Breast epithelium (tissue), 4 donors: ENCODE measurements around the gene BANF1. TPM values are rescaled to one million over a fixed set of nuclear protein-coding genes. Genes with fewer than 3 reads are reported as not detected.

ENCODE experiments used
- DNase-seq, 2 donors: peaks; one replicate each; pipeline ENCODE4 v3.0.0-alpha.2; 2019; ENCODE audit warnings: low spot score in 2 of 2
- H3K27ac ChIP-seq, 2 donors: fragments of 200-600 bp; sonication (generic) in 1 of 2; one replicate each; pipeline ENCODE4 v1.5.1; 2016 to 2019; ENCODE audit warnings: mild to moderate bottlenecking in 1 of 2
- H3K27me3 ChIP-seq, 2 donors: fragments of 200-600 bp; sonication (generic) in 1 of 2; one replicate each; pipeline versions ENCODE4 v1.5.1 to v1.6.0; 2017 to 2019; ENCODE audit warnings: control low read depth in 1 of 2, mild to moderate bottlenecking in 1 of 2
- H3K36me3 ChIP-seq: fragments of 200-600 bp; one replicate; pipeline ENCODE4 v1.5.1; 2019
- H3K4me1 ChIP-seq, 2 donors: fragments of 200-600 bp; sonication (generic); one replicate each; pipeline ENCODE4 v1.5.1; 2016 to 2019; ENCODE audit warnings: control low read depth in 1 of 2
- H3K4me3 ChIP-seq, 3 donors: fragments of 200-600 bp; sonication (generic); 1 replicate in 2 of 3; 2 replicates in 1 of 3; pipeline ENCODE4 v1.5.1; 2016 to 2019; ENCODE audit warnings: mild to moderate bottlenecking in 3 of 3, moderate library complexity in 2 of 3
- H3K9me3 ChIP-seq, 2 donors: fragments of 200-600 bp; sonication (generic) in 1 of 2; one replicate each; pipeline ENCODE4 v1.5.1; 2016 to 2019; ENCODE audit warnings: control low read depth in 1 of 2
- POLR2A ChIP-seq: fragments of 450-650 bp; IDR thresholded peaks from one replicate; pipeline ENCODE4 v1.6.1; 2016; ENCODE audit warnings: antibody characterized with exemption, mild to moderate bottlenecking, moderate library complexity
- POLR2AphosphoS5 ChIP-seq, 3 donors: sonication (generic); formaldehyde crosslinking; IDR thresholded peaks; one replicate each; pipeline ENCODE4 v1.6.1; 2017; ENCODE audit warnings: antibody characterized with exemption in 3 of 3
- intact Hi-C: fragments of 100-400 bp; cut with DNase I; formaldehyde crosslinking; loops from one replicate; pipeline ENCODE4 v1.15.1; 2023; ENCODE audit warnings: low total_unique reads
- total RNA-seq, 3 donors: library from RNA; depleted of rRNA; stranded (reverse); fragments of >200 nt; gene quantifications; one replicate each; pipeline ENCODE4 v1.1.0, GENCODE V29; 2016
- TF ChIP-seq, protein P1 (sequence below), 3 donors: fragments of 450-650 bp; IDR thresholded peaks; one replicate each; pipeline ENCODE4 v1.5.1; 2016 to 2017; ENCODE audit warnings: antibody characterized with exemption in 3 of 3, mild to moderate bottlenecking in 3 of 3, moderate library complexity in 3 of 3

Gene BANF1
- total RNA-seq, 3 donors from 2014 or later: 15.7 to 42.0 (median 37.4) TPM

DNA sequence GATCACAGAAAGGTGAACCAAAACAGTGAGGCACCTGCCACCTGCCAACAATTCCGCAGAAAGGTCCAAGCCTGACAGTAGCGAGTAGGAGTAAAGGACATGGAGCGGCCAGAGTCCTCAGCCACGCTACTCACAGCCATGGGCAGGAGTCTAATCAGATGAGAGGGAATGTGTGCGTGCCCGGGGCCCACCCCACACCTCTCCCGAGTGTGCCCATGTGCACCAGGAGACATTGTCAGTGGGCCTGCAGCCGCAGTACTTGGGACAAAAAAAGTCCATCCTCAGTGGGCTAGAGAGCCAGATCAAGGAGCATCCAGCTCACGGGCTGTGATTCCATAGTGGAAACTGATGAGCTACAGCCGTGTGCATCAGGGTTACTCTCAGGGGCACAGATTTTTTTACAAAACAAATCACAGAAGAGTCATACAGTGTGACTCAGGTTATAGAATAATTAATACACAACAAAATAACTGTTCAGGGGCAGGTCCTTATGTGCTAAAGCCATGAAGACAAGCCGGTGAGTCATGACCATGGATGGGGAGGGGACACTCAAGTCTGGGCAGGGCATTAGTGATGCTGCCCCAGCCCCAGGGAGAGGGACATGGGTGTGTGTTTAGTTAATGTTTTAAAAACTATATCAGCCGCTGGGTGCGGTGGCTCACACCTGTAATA lies 28.7 kb upstream of the BANF1 start:
- Histone ChIP-seq H3K4me3 (no peak overlapping the region), H3K9me3 (no peaks in the 10 kb centered on the region), H3K4me1 (no peaks in the 10 kb centered on the region), H3K27me3 (no peaks in the 10 kb centered on the region), H3K36me3 (no peaks in the 10 kb centered on the region), H3K27ac (no peak overlapping the region)
- DNase-seq: no peak
- intact Hi-C loops: no loop called here
- no peak for TF ChIP-seq POLR2A
- TF ChIP-seq POLR2AphosphoS5 (IDR thresholded peaks at IDR 0.05): no peak

DNA sequence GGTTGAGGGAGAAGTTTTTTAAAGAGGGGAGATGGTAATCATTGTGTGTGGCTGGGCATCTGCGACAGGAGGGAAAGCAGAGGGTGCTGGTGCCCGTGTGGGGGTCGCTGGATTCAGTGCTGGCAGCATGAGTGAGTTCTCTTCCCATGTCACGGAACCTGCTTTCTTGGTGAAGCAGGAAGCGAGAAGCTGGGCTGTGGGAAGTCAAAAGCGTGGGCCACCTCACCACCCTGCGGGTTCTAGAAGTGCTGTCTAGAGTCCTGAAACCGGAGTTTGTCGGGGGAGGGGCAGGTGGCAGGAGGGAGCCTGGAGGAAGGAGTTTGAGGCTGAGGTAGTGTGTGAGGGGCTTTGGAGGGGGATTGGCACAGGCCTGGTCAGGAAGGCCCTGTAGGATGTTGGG lies 26.5 kb upstream of the BANF1 start:
- Histone ChIP-seq H3K27ac (no peak overlapping the region), H3K4me1 (no peaks in the 10 kb centered on the region), H3K4me3 (no peak overlapping the region), H3K27me3 (no peaks in the 10 kb centered on the region), H3K36me3 (no peaks in the 10 kb centered on the region), H3K9me3 (no peaks in the 10 kb centered on the region)
- DNase-seq: no peak
- TF ChIP-seq POLR2A: no peak
- no peak for TF ChIP-seq POLR2AphosphoS5 (IDR thresholded peaks at IDR 0.05)
- TF ChIP-seq, protein P1, sequence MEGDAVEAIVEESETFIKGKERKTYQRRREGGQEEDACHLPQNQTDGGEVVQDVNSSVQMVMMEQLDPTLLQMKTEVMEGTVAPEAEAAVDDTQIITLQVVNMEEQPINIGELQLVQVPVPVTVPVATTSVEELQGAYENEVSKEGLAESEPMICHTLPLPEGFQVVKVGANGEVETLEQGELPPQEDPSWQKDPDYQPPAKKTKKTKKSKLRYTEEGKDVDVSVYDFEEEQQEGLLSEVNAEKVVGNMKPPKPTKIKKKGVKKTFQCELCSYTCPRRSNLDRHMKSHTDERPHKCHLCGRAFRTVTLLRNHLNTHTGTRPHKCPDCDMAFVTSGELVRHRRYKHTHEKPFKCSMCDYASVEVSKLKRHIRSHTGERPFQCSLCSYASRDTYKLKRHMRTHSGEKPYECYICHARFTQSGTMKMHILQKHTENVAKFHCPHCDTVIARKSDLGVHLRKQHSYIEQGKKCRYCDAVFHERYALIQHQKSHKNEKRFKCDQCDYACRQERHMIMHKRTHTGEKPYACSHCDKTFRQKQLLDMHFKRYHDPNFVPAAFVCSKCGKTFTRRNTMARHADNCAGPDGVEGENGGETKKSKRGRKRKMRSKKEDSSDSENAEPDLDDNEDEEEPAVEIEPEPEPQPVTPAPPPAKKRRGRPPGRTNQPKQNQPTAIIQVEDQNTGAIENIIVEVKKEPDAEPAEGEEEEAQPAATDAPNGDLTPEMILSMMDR (IDR thresholded peaks at IDR 0.05): no peak
- intact Hi-C loops: no loop called here

DNA sequence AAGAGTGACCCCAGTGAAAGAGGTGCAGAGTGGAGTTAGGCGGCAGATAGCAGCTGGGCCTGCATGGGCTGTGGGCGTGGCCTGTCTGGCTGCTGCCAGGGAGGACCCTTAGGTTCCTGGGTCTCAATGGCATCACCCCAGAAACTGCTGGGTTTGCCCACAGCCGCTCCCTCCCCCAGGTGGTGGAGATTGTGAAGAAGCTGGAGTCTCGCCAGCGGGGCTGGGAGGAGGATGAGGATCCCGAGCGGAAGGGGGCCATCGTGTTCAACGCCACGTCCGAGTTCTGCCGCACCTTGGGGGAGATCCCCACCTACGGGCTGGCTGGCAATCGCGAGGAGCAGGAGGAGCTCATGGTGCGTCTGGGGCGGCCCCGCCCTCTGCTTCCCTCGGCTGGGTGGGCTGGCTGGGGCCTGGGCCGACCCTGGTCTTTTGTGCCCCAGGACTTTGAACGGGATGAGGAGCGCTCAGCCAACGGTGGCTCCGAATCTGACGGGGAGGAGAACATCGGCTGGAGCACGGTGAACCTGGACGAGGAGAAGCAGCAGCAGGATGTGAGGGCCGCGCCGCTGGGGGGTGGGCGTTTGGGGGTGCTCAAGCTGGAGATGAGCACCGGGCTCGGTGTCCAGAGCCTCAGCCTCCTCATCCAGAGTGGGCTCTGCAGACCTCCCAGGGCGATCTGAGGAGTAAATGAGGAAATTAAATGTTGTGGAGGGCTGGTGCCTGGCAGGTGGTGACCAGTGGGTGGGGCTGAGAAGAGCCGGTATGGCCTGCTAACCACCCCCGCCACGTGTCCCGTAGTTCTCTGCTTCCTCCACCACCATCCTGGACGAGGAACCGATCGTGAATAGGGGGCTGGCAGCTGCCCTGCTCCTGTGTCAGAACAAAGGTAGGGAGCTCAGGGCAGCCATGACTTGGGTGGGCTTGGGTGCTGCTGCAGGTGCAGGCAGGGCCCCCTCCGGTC lies 25.8 kb upstream of the BANF1 start:
- no peaks in the 10 kb centered on the region for H3K36me3 ChIP-seq
- no peaks in the 10 kb centered on the region for H3K27me3 ChIP-seq
- H3K27ac ChIP-seq: no peak overlapping the region
- TF ChIP-seq POLR2AphosphoS5 (IDR thresholded peaks at IDR 0.05) (no peak), POLR2A (no peak)
- TF ChIP-seq, protein P1 (IDR thresholded peaks at IDR 0.05): no peak
- intact Hi-C loops: no loop called here
- DNase-seq: no peak
- no peaks in the 10 kb centered on the region for H3K4me1 ChIP-seq
- H3K4me3 ChIP-seq: no peak overlapping the region
- no peaks in the 10 kb centered on the region for H3K9me3 ChIP-seq

DNA sequence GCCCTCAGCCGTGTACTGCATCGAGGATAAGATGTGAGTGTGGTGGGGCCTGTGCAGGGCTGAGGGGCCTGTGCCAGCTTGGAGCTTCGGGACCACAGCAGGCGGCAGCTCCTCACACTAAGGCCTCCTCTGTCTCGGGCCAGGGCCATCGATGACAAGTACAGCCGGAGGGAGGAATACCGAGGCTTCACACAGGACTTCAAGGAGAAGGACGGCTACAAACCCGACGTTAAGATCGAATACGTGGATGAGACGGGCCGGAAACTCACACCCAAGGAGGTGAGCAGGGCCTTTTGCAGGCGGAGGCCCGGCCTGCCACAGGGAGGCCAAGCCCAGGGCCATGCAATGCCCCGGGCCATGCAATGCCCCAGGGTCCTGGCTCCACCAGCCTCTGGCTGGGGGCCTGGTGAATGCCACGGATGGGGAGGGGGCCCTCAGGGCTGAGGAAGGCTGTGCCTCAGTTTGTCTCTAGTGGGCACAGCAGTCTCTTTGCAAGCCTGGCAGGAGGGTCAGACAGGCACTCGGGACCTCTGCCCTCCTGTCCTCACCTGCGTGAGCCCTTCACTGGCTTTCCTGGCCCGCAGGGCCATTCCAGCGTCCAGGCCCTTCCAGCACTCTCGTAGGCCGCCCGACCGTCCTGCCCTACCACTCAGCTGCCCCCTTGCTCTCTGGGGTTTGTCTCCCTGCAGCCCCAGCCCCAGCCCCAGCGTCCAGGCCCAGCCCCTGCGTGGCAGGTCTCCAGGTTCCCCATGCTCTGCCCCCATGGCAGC lies 24.5 kb upstream of the BANF1 start:
- TF ChIP-seq POLR2A (no peak), POLR2AphosphoS5 (IDR thresholded peaks at IDR 0.05) (no peak)
- TF ChIP-seq, protein P1 (IDR thresholded peaks at IDR 0.05): no peak
- intact Hi-C loops: no loop called here
- Histone ChIP-seq H3K27ac (no peak overlapping the region), H3K4me1 (no peaks in the 10 kb centered on the region), H3K9me3 (no peaks in the 10 kb centered on the region), H3K36me3 (no peaks in the 10 kb centered on the region), H3K27me3 (no peaks in the 10 kb centered on the region), H3K4me3 (no peak overlapping the region)
- no peak for DNase-seq

DNA sequence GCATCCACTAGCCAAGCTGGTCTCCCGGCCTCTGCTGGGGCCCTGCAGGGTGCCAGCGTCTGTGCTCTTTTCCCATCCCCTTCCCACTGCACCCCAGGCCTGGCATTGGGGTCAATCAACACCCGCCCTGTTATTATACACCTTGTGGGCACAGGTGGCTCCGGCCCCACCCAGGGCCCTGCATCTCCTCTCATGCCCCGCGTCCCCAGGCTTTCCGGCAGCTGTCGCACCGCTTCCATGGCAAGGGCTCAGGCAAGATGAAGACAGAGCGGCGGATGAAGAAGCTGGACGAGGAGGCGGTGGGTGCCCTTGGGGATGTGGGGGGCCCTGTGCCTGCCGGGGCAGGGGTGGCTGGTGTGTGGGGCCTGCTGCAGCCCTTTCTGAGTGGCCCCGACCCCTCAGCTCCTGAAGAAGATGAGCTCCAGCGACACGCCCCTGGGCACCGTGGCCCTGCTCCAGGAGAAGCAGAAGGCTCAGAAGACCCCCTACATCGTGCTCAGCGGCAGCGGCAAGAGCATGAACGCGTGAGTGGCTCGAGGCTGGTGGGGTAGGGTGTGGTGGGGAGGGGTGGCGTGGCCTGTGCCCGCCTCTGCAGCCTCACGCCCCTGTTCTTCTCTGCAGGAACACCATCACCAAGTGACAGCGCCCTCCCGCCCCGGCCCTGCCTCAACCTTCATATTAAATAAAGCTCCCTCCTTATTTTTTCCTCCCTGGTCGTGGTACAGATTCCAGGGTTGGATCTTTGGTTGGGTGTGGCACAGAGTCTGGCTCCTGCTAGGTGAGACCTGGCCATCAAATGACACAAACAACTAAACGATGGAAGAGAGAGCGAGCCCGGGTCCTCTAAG lies 23.7 kb upstream of the BANF1 start:
- Histone ChIP-seq H3K4me1 (no peaks in the 10 kb centered on the region), H3K27ac (no peak overlapping the region), H3K4me3 (no peak overlapping the region), H3K9me3 (no peaks in the 10 kb centered on the region), H3K27me3 (no peaks in the 10 kb centered on the region), H3K36me3 (no peaks in the 10 kb centered on the region)
- intact Hi-C loops: no loop called here
- no peak for DNase-seq
- TF ChIP-seq POLR2A: no peak
- TF ChIP-seq, protein P1 (IDR thresholded peaks at IDR 0.05): no peak
- TF ChIP-seq POLR2AphosphoS5 (IDR thresholded peaks at IDR 0.05): no peak
